Stimulated activated CD4-positive, alpha-beta T cell treated with anti-CD3 and anti-CD28 coated beads, Interleukin-1b, Interleukin-23, amount 100 ng/mL, for 4 hours (primary cell): ENCODE data around the gene COQ3.

ENCODE experiments used
- DNase-seq, 2 donors: peaks; one replicate each; pipeline ENCODE4 v3.0.0-alpha.2; 2020; ENCODE audit warnings: low read depth in 2 of 2

The COQ3 gene

DNA sequence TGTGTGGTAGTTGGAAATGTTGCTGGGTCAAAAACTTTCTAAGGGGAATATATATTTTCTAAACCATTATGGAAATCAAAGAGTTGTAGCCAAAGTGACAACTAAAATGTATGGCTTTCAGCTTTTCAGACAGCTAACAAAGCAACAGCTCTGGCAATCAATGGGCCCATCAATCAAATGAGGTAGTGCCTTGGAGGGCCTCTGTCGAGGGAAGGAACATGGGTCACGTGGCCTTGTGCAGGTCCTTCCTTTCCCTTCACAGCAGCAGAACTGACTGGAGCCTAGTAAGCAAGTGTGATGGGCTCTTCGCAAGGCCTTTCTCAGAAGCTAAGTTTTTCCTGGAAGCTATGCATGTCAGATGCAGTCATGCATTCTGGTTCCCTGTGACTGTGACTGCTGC, 62.5 kb downstream of the COQ3 start:
- DNase-seq = no peak

DNA sequence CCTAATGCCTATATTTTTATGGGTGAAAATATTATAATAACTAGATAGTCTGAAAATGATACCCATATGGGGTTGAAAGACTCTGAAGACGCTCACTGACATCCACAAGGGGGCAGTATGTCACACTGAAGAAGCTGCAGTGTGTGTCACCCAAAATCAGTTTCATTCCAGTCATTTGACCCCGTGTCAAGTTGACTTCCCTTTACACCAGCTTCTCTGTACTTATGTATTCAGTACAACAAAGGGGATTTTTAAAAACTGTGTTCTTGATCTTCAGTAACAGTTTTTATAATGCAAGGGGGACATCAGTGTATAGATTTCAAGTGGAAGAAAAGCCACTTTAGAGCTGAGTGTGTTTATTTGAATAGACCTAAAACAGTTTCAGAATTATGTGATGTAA, 63.8 kb downstream of the COQ3 start:
- DNase-seq = peak; percentile 24 to 26

DNA sequence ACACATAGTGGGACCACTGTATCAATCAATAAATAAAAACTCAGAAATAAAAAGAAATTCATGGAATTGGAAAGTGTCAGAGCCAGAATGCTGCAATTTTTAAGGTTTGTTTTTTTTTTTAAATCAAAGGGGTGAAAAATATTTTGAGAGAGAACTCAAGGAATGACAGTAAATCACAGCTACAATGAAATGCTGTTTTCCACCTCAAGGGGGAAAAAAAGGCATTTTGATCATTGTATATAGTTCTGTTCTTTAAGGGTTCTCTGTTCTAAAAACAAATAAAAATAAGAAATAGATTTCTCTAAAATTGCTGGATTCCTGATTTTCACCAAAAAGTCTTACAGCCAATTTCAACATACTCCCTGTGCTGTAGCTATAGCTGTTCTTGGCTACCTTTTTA, 69.0 kb downstream of the COQ3 start:
- DNase-seq = no peak
